GM19043 (cell line): ENCODE measurements around the gene CCDC196.

Experiments used
- ATAC-seq: cut with Tn5 transposase; IDR thresholded peaks from one replicate; pipeline ENCODE4 v1.9.1; 2021; ENCODE audit warnings: low read depth; ENCODE audit not compliant: unreplicated experiment

CCDC196 gene, protein sequence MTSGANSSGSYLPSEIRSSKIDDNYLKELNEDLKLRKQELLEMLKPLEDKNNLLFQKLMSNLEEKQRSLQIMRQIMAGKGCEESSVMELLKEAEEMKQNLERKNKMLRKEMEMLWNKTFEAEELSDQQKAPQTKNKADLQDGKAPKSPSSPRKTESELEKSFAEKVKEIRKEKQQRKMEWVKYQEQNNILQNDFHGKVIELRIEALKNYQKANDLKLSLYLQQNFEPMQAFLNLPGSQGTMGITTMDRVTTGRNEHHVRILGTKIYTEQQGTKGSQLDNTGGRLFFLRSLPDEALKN

DNA sequence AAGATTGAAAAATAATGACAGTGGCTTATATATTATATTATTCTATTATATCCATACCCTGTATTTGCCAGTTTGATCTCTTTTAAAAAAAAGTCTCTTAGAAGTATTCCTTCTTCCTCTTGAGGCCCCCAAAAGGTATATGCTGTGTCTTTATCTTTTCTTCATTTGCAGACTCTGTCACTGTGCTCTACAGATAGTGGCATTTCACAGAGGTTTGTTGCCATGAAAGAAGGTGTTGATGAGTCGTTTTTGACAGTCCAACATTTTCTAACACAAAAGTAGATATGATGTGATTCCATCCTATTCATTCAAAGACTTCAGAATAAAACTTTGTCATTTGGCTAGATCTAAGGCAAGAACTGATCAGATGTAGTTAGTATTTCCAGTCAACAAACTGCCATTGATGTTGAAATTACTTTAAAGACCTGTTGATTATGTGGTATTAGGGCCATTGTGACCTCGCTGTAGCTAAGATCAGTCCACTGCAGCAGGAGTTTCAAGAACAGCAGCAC lies at the start of gene CCDC196:
Gene CCDC196, plus strand, starts transcription at position 462 of the 512 bp plus-strand sequence. CDS start 132 bp downstream, outside the sequence.
- ATAC-seq, result no peak

DNA sequence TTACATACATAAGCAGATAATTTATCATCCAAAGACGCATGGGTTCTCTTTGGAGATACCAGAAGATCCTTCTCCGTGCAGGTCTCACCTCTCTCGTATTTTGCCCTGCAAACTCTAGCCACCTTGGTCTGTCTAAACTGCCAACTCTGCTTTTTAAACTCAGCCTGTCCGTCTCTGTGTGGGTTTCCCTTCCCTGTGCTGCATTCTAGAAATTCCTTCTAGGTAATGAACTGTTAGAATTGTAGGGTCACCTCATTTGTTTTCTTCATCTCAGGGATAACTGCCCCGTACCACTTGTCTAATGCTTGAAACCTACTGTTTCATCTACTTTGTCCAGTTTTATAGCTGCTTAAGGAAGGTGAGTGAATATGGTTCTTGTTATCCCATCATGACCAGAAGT lies 45.4 kb upstream of the CCDC196 start:
- ATAC-seq, result no peak

DNA sequence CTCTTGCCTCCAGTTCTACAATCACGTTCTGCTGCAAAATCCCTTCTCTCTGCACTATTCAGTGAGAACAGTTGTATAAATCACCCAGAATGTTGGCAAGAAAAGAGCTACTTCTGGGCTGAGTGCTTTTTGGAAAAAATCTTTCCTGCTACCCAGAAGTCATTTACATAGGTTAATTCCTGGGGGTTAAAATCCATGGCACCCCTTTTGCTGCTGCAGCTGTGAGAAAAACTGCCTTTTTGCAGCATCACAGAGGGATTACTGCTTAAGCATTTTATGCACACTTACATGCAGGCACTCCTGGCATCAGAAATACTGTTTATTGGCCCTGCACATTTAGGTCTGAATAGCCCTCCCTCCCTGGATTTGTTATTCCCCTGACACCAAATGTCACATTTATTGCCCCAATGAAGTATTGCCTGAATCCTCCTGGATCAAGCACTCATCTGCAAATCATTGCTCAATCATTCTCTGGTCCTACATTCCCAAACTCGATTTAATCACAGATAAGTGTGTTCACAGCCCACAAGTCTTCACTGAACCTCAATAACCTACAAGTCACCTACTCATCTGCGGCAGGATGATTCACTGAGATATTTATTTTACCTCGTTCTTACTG lies 43.1 kb upstream of the CCDC196 start:
- ATAC-seq, result no peak

DNA sequence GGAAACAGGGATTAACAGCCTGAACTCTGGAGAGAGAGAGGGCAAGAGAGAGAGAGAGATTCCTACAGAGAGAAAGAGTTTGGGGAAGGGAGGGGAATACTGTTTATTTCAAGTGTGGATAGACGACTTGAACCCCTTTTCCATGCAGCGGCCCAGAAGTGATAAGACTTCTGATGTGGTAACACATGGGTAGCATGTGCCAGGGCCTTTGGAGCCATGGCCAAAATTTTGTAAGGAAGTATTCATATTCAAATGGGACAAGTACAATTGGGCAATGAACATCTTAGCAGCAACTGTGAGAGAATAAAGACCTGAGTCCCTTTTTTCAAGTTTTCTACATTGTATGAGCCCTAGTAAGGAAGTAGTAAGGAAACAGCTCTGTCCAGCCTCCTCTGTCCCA lies 42.4 kb upstream of the CCDC196 start:
- ATAC-seq, result no peak

DNA sequence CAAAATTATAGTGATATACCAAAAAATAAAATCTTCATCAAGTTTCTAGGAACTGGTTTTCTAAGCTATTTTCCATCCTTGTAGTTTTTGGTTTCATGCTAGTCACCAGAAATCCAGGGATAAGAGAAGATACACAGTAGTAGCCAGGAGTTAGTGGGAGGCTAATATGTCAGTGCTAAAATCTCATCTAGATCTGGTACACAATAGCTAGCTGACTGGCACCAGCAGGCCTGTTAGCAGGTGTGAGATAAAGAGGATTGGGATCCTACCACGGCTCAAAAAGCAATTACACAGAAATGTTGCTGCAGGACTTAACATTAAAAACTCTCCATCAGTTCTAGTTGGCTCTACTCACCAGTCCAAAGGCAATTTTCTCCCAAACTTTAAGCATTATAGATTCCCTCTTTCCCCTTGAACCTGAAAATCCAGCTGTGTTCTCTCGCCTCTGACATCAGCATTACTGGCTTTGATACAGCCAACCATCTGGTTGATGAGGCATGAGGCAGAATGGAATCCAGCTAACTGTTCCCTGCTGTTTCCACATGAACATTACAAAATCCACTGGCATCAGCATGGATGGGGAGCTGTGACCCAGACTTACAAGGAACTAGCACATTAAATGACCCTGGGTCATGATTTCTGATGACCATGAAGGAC lies 41.8 kb upstream of the CCDC196 start:
- ATAC-seq, result no peak

DNA sequence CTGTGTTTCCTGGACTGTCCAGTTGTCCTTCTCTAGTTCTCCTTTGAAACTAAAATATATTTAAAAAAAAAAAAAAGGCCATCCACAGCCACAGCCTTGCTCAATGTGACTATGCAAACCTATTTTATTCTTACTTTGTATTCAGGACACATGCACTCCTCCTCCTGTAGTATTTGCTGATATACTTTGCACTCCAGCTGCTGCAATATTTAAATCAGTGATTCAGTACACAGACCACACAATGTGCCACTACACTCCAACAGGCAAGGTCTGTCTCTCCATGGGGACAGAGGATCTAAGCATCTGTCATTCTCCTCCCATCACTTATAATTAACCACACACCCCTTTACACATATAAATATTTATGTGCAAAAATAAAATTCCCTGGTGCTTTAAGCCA lies 40.2 kb upstream of the CCDC196 start:
- no peak for ATAC-seq

DNA sequence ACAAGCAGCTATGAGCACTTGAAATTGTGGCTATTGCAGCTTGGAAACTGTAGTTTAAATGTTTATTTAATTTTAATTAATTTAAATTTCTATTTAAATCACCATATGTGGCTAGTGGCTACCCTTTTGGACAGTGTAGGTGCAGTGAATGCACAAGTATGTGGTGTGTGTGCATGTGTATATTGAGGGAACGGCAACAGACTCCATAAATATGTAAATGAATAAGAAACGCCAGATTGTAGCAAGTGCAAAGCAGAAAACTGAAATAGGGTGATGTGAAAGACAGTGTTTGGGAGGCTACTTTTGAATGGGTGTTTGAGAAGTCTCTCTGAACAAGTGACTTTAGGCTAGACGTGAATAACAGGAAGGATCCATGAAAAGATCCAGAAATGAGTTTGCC lies 32.7 kb upstream of the CCDC196 start:
- no peak for ATAC-seq

DNA sequence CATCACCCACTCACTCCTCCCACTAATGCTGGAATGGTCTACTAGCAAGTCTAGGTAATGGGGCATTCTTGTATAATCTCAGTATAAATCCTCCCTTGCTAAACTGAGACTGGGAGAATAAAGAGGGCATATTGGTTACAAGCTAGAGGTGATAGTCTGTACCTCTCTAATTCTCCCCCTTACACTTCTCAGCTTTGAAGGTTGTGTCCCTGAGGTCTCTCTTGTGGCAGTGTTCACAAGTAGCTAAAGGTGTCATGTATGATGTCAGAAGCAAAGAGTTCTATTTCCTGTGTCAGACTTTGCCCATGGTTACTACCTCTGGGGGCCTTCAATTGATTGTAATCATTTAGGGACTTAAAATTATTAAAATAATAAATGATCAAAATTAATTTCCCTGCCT lies 26.6 kb upstream of the CCDC196 start:
- no peak for ATAC-seq

DNA sequence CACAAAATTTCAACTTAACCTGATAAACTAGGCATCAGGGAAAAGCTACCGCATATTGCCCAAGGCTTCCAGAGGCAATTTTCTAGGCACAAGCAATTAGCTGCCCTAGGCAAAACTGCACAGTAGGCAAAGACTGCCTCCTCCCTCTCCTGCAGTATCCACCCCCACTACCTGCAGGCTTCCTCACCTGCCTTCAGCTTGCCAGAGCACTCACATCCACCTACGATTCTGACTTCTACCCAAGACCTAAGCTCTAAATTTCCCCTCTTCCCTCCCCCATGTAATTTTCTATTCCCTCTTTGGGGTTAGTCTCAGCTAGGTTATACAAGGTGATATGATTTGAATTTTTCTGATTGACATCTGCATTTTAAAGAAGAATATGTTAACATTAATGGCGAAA lies 21.9 kb upstream of the CCDC196 start:
- no peak for ATAC-seq

DNA sequence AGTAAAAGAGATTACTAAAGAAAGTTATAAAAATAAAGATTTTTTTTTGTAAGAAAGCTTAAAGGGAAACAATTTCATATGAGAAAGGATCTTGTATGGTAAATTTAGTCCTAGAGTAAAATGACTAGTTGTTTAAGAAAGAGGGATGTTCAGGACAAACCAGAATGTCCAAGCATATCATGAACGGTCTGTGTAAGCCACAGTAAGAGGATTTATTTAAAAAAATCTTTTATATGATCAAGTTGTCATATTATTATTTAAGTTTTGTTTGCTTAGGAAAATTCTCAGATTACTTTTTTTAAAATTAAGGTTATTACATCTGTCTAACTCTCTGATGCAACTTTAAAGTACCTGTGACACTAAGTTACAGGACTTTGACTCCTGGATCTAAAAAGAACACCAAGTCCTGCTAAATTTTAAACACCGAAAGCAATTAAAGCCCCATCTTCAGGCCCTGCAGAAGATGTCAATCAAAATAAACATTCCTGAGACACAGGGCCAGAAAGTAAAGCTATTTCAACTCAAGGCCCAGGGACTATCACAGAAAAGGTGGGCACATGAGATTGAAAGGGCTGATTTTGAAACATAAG lies 17.3 kb upstream of the CCDC196 start:
- ATAC-seq, result no peak

DNA sequence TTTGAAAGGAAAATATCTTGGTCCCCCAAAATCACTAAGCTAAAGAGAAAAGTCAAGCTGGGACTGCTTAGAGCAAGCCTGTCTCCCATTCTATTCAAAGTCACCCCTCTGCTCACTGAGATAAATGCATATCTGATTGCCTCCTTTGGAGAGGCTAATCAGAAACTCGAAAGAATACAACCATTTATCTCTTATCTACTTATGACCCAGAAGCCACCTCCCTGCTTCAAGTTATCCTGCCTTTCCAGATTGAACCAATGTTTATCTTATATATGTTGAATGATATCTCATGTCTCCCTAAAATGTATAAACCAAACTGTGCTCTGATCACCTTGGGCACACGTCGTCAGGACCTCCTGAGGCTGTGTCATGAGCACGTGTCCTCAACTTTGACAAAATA lies 14.6 kb upstream of the CCDC196 start:
- ATAC-seq, result no peak

DNA sequence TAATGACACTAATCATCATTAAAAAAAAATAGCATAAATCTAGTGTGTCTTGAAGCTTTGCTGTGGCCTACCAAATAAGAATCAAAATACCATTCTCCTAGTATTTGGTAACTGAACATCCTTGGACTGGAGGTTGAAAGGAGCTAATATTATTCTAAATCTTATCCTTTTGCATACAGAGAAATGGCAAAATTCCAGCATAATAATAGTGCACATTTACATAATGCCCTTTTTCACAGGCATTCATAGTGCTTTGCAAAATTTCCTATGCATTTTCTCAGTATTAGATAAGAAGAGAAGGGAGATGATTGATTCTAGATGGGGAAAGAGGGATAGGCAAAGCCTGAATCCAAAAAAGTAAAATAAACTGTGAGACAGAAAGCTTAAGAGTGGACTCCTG lies 13.9 kb upstream of the CCDC196 start:
- ATAC-seq, result no peak

DNA sequence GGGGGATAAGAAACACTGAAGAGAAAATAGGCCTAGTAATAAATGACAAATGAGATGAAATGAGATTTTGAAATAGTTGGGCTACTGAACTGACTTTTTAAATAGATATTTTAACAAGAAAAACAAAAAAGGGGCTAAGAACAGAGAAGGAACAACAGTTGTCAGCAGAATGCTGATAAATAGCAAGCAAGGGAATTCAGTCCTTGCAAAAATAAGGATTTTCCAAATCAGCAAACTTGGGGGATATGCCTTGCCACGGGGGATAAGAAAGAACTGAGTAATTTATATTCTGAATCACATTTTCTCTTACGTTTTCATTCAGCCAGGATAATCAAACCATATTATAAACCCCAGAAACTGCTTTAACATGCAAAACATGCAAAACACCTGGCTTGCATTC lies 12.9 kb upstream of the CCDC196 start:
- no peak for ATAC-seq

DNA sequence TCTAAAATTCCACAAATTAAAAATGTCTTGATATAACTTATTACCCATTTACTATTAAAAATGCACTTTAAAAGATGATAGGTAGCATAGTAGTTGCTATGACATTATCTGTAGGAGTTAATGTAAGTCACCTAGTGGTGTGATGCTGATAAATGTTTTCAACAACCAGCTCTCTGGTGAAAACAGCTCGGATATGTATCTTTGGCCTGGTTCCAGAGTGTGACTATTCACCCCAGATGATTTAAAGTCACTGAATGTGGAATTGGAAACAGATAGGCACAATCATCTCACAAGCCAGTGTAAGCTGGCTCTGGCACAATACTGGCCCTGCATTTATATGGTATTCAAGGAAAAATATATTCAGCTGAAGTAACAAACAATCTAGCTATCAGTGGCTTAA lies 9.2 kb upstream of the CCDC196 start:
- no peak for ATAC-seq

DNA sequence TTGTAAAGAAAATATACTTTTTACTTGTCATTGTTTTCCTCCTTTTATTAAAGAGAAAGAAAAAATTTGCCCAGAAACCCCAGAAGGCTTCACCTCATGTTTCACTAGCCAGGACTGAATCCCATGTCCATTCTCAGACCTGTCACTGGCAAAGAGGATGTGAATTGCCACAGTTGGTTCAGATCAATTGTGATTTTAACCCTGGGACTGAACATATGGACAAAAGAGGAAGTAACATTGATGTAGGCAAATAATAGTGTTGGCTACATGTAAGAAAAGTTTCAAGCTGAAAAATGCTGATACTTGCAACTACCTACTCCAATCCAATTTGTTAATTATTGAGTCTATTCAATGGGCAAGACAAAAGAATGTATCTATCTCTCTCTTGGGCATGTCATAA lies 8.6 kb upstream of the CCDC196 start:
- no peak for ATAC-seq

DNA sequence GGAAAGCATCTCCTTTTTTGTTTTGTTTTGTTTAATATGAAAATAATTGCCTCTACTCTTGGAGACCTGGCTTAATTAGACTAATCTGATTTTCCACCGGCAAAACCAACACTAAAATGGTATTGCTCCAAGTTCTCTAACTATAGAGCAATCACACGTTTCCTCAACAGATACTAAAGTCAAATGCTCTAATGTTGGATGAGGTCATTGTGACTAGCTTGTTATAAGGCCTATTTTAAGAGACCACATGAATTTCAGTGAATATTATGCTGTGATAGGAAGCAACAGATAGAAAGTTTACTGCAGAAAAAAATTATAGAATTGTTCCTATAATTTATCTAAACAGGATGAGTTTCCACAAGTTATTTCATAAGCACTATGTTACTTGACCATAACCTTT lies 3.3 kb upstream of the CCDC196 start:
- no peak for ATAC-seq

DNA sequence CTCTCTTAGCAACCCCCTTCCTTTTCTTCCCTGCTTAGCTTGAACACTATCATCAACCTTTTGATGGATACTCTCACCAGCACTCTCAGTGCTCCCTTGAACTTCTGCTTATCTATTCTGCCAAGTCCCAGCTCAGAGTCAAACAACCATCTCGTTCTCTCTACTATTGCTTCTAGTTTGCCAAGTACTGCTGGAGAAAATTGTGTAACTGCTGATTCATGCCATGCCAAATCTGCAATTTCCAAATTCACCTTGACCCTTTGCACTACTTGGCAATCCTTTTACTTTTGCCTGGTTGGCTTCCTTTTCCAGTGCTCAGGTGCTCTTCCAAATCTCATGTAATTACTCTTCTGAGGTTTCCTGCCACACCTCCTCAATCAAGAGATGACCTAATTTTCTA lies 2.8 kb upstream of the CCDC196 start:
- ATAC-seq, result no peak

DNA sequence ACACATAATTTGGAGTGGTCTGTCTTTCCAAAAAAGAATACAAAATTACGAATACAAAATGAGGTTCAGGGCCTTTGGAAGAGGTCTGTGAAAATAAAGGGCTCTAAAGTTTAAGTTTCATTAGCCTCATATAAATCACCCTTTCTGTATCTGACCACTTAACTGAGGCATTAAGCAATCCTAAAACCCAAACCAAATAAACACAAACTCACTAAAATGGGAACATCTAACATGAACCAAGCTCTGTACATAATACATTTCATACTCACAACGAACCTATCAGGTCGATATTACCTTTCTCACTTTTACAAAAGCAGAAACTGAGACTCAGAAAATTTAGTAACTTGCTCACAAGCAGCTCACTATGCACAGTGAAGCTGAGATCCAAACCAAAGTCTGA lies 1.1 kb upstream of the CCDC196 start:
- no peak for ATAC-seq

DNA sequence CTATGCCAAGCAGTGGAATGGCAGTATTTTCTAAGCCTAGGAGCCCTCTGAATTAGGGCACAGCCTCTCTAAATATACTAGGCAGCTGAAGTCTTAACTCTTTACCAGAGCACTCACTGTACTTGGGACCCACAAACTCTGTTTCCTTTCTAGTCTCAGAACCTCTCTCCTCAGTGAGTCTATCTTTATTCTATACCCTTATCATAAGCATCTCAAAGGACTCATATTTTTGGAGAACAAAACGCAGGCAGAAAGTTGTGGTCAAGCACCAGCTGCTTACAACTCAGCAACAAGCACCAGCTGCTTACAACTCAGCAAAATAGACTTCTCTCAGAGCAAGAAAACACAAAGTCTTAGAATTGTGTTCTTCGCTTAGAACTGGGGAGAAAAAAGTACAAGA lies 993 bp downstream of the CCDC196 start:
- no peak for ATAC-seq

DNA sequence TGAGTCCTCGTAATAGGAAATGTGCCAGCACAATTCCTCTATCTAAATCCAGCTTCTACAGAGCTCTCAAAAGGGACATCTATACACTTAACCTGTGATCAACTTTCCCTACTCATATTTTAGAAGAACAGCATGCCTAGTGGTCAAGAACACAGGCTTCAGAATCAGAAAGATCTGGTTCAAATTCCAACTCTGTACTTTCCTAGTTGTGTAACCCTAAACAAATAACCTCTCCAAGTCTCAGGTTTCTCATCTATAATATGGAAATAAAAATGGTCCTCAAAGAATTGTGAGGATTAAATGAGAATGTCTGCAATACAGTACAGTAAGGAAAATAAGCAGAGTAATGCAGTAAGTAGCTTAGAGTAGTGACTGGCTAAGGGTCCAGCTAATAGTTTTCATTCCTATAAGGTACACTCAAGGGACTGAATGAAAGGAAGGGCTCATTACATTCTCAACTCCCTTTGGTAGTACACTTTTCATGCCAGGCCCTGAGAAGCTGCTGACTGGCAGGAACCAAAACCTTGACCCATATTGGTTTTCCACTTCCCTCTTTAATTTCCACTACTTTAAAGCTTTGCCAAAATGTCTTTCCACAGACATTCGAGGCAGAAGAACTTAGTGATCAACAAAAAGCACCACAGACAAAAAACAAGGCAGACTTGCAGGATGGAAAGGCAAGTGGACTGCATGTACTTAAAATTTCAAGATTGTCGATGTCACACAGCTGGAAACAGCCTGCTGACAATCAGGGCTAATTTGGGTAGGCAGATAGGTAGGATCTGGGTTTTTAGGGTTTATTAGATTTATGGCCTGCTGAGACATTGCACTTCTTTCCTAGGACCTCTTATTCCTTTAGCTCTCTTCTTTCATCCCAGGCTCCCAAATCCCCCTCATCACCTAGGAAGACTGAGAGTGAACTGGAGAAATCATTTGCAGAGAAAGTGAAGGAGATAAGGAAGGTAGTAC lies 4.3 kb downstream of the CCDC196 start:
- ATAC-seq, result no peak
